HCT116 (cell line): ENCODE results near the gene SCGB1C2. TPM values are rescaled to one million over a fixed set of nuclear protein-coding genes. Genes with fewer than 3 reads are reported as not detected.

Experiments
- ATAC-seq: fragments of 200-7000 bp; cut with Tn5 transposase; 2 replicates; pipeline ENCODE4 v1.9.1; 2020; ENCODE audit warnings: mild to moderate bottlenecking, moderate library complexity
- BruUV-seq: library from RNA; stranded (reverse); fragments of 400-500 nt; replicated peaks from 2 replicates; lab custom pipeline; 2021; lab: Mats Ljungman, UMichigan
- CTCF ChIA-PET: fragments of 300-600 bp; sonication (Branson Sonifier 250); formaldehyde crosslinking; loops from one replicate; lab custom pipeline; 2021; ENCODE audit warnings: antibody characterized with exemption; lab: Charles Lee
- POLR2A ChIA-PET: fragments of 300-600, 350-600 bp; sonication (Branson Sonifier 250); formaldehyde crosslinking; loops from one replicate; lab custom pipeline; 2021; ENCODE audit warnings: antibody characterized with exemption; lab: Charles Lee
- RAD21 ChIA-PET, 2 experiments: fragments of 300-600 bp; sonication (Branson Sonifier 250); formaldehyde crosslinking; loops; one replicate each; lab custom pipeline; 2023; ENCODE audit warnings: low total read pairs in 2 of 2; ENCODE audit not compliant: uncharacterized antibody in 2 of 2, unreplicated experiment in 2 of 2, low non-redundant PET in 1 of 2; lab: Charles Lee
- DNase-seq: peaks from one replicate; pipeline ENCODE4 v3.0.0-alpha.2; 2010; ENCODE audit warnings: low read depth, low spot score
- H2AFZ ChIP-seq: fragments of 200-600 bp; shearing (Covaris generic), sonication (generic); 2 replicates; pipeline ENCODE4 v1.6.1; 2017; ENCODE audit warnings: low read depth, mixed run types, mixed read lengths, antibody characterized with exemption, low read length; ENCODE audit not compliant: poor library complexity, severe bottlenecking
- H3K27ac ChIP-seq: 2 replicates; pipeline ENCODE4 v1.5.1; 2012; ENCODE audit warnings: low read depth, low read length
- H3K27me3 ChIP-seq: fragments of 200-600 bp; sonication (generic); 2 replicates; pipeline ENCODE4 v1.6.1; 2016; ENCODE audit warnings: mixed run types, low read length, mixed read lengths; ENCODE audit not compliant: insufficient read depth
- H3K36me3 ChIP-seq, 2 experiments: fragments of 200-500 bp in 1 of 2; fragments of 200-600 bp in 1 of 2; sonication (Bioruptor generic) in 1 of 2; sonication (generic) in 1 of 2; 2 replicates each; pipeline versions ENCODE4 v1.5.1 to v1.6.1; 2014 to 2016; ENCODE audit warnings: low read length in 2 of 2, inconsistent platforms in 1 of 2, mixed read lengths in 1 of 2, mixed run types in 1 of 2; ENCODE audit not compliant: insufficient read depth in 2 of 2, control insufficient read depth in 1 of 2
- H3K4me1 ChIP-seq, 2 experiments: fragments of 200-600 bp in 1 of 2; sonication (generic) in 1 of 2; 2 replicates each; pipeline versions ENCODE4 v1.5.1 to v1.6.1; 2012 to 2017; ENCODE audit warnings: low read length in 2 of 2, inconsistent platforms in 1 of 2, mild to moderate bottlenecking in 1 of 2, mixed read lengths in 1 of 2, mixed run types in 1 of 2, moderate library complexity in 1 of 2; ENCODE audit not compliant: insufficient read depth in 2 of 2, control insufficient read depth in 1 of 2
- H3K4me2 ChIP-seq: fragments of 200-600 bp; sonication (generic); 2 replicates; pipeline ENCODE4 v1.6.1; 2017; ENCODE audit warnings: mixed run types, low read length, mixed read lengths
- H3K4me3 ChIP-seq, 2 experiments: fragments of 200-600 bp in 1 of 2; sonication (generic) in 1 of 2; replicated peaks in 1 of 2; 2 replicates each; pipeline ENCODE4 v1.5.1; 2011 to 2016; ENCODE audit warnings: low read length in 2 of 2, control low read depth in 1 of 2, low read depth in 1 of 2, mild to moderate bottlenecking in 1 of 2, mixed read lengths in 1 of 2, mixed run types in 1 of 2
- H3K79me2 ChIP-seq: fragments of 200-600 bp; sonication (generic); 2 replicates; pipeline ENCODE4 v1.6.1; 2017; ENCODE audit warnings: mild to moderate bottlenecking, mixed run types, low read length, moderate library complexity, mixed read lengths; ENCODE audit not compliant: insufficient read depth
- H3K9ac ChIP-seq: fragments of 200-600 bp; sonication (generic); 2 replicates; pipeline ENCODE4 v1.6.1; 2016; ENCODE audit warnings: low read length, mixed read lengths
- H3K9me2 ChIP-seq: fragments of 200-600 bp; sonication (generic), shearing (Covaris generic); 2 replicates; pipeline ENCODE4 v1.6.1; 2017; ENCODE audit warnings: mixed run types, mild to moderate bottlenecking, moderate library complexity; ENCODE audit not compliant: insufficient read depth
- H3K9me3 ChIP-seq, 2 experiments: fragments of 200-500 bp in 1 of 2; fragments of 200-600 bp in 1 of 2; sonication (Bioruptor generic) in 1 of 2; sonication (generic) in 1 of 2; 2 replicates each; pipeline ENCODE4 v1.6.1; 2014 to 2017; ENCODE audit warnings: low read length in 2 of 2, mixed read lengths in 2 of 2, inconsistent platforms in 1 of 2, low read depth in 1 of 2, mild to moderate bottlenecking in 1 of 2, mixed run types in 1 of 2, moderate library complexity in 1 of 2; ENCODE audit not compliant: control insufficient read depth in 1 of 2, insufficient read depth in 1 of 2
- H4K20me1 ChIP-seq: fragments of 200-600 bp; sonication (generic), shearing (Covaris generic); 2 replicates; pipeline ENCODE4 v1.6.1; 2017; ENCODE audit warnings: mixed run types, mild to moderate bottlenecking, moderate library complexity; ENCODE audit not compliant: insufficient read depth
- ATF3 ChIP-seq: IDR thresholded peaks from 2 replicates; pipeline ENCODE4 v1.6.1; 2012
- CBX3 ChIP-seq: IDR thresholded peaks from 2 replicates; pipeline ENCODE4 v1.6.1; 2012; ENCODE audit warnings: low read depth
- CEBPB ChIP-seq: IDR thresholded peaks from 2 replicates; pipeline ENCODE4 v1.6.1; 2012; ENCODE audit warnings: low read depth
- CTCF ChIP-seq, 3 experiments: fragments of 200-600 bp in 1 of 3; sonication (generic) in 1 of 3; IDR thresholded peaks in 2 of 3; conservative IDR thresholded peaks in 1 of 3; 2 replicates each; pipeline ENCODE4 v1.5.1; 2012 to 2017; ENCODE audit warnings: low read depth in 2 of 3, low read length in 2 of 3, antibody characterized with exemption in 1 of 3, borderline replicate concordance in 1 of 3, control low read depth in 1 of 3, mild to moderate bottlenecking in 1 of 3, mixed read lengths in 1 of 3, mixed run types in 1 of 3, moderate library complexity in 1 of 3; ENCODE audit not compliant: insufficient read depth in 1 of 3
- EGR1 ChIP-seq: IDR thresholded peaks from 2 replicates; pipeline ENCODE4 v1.6.1; 2012; ENCODE audit warnings: low read depth
- EZH2phosphoT487 ChIP-seq: fragments of 200-600 bp; IDR thresholded peaks from 2 replicates; pipeline ENCODE4 v1.6.1; 2018; ENCODE audit warnings: antibody characterized with exemption, borderline replicate concordance
- FOSL1 ChIP-seq: IDR thresholded peaks from 2 replicates; pipeline ENCODE4 v1.6.1; 2012; ENCODE audit warnings: low read depth
- JUND ChIP-seq: IDR thresholded peaks from 2 replicates; pipeline ENCODE4 v1.6.1; 2012
- POLR2A ChIP-seq: IDR thresholded peaks from 2 replicates; pipeline ENCODE4 v1.7.0; 2011; ENCODE audit warnings: borderline replicate concordance; ENCODE audit not compliant: insufficient read depth, insufficient read length; ENCODE audit errors: extremely low read depth
- RAD21 ChIP-seq: IDR thresholded peaks from 2 replicates; pipeline ENCODE4 v1.6.1; 2012; ENCODE audit warnings: low read depth, mild to moderate bottlenecking
- SRF ChIP-seq: IDR thresholded peaks from 2 replicates; pipeline ENCODE4 v1.6.1; 2012; ENCODE audit warnings: low read depth
- TCF7L2 ChIP-seq: IDR thresholded peaks from 2 replicates; pipeline ENCODE4 v1.7.0; 2011; ENCODE audit warnings: borderline replicate concordance, inconsistent platforms; ENCODE audit not compliant: insufficient read depth, insufficient read length; ENCODE audit errors: extremely low read depth
- ZFX ChIP-seq: fragments of 450-650 bp; IDR thresholded peaks from 2 replicates; pipeline ENCODE4 v1.6.1; 2017
- intact Hi-C: fragments of 100-400 bp; cut with micrococcal nuclease; formaldehyde crosslinking; loops from 2 replicates; pipeline ENCODE4 v1.10.0; 2022
- total RNA-seq: library from RNA; stranded (reverse); gene quantifications from one replicate; pipeline ENCODE4 v1.2.1, GENCODE V29; 2021; ENCODE audit not compliant: unreplicated experiment

Gene SCGB1C2
- total RNA-seq, 1 experiment from 2014 or later, result not detected

- intact Hi-C loops, result no loop called here
- ChIA-PET POLR2A (no interaction called here), CTCF (interaction anchor here (0.6 kb wide), 1 partner anchor 546 kb away, joined by 3 read pairs; no protein-coding TSS in a partner anchor), RAD21 (interaction anchor here in 1 of 2 experiments (0.6 kb wide), 1 partner anchor 233 kb away, joined by 5 read pairs; no protein-coding TSS in a partner anchor)
- Histone ChIP-seq H3K27me3 (no peaks in the 10 kb centered on the region), H3K9ac (no peak overlapping the region), H3K36me3 (peaks cover 0 to 2% of the 10 kb centered on the region in 2 experiments; a peak in 1 of 4 replicates), H2AFZ (no peak overlapping the region), H3K4me3 (no peak overlapping the region), H4K20me1 (no peaks in the 10 kb centered on the region), H3K27ac (no peak overlapping the region), H3K9me2 (no peaks in the 10 kb centered on the region), H3K9me3 (no peaks in the 10 kb centered on the region), H3K4me2 (no peak overlapping the region), H3K79me2 (no peaks in the 10 kb centered on the region), H3K4me1 (no peaks in the 10 kb centered on the region; a peak in 1 of 4 replicates)
- DNase-seq (no peak), ATAC-seq (no peak)
- no TSS peak for BruUV-seq
- no peak for TF ChIP-seq ATF3
Measured at GRCh38 chr17:152860-153420, 15.6 kb downstream of the SCGB1C2 start.

GRCh38 chr17:153851-154250 is 16.5 kb downstream of the SCGB1C2 start:
- RAD21 ChIA-PET, result no interaction called here
- peaks cover 0 to 2% of the 10 kb centered on the region in 2 experiments; a peak in 1 of 4 replicates for H3K36me3 ChIP-seq
- TSS peak; percentile 51 for BruUV-seq
- H3K4me2 ChIP-seq, result no peak overlapping the region
- no peak overlapping the region for H3K9ac ChIP-seq
- H2AFZ ChIP-seq, result no peak overlapping the region
- DNase-seq (no peak), ATAC-seq (no peak)
- TF ChIP-seq POLR2A (no peak), SRF (no peak), JUND (no peak), CBX3 (no peak), EGR1 (no peak), CTCF (IDR thresholded peaks at IDR 0.05 in 2 of 3, conservative IDR thresholded peaks at IDR 0.05 in 1 of 3; ENCODE audit: borderline replicate concordance in 1 of 3, insufficient read depth in 1 of 3, low read depth in 2 of 3, low read length in 2 of 3) (no peak), TCF7L2 (no peak), CEBPB (no peak), ZFX (no peak), FOSL1 (no peak), RAD21 (no peak), EZH2phosphoT487 (no peak), ATF3 (no peak)
- H3K27ac ChIP-seq, result no peak overlapping the region
- no peaks in the 10 kb centered on the region; a peak in 1 of 4 replicates for H3K4me1 ChIP-seq
- no peaks in the 10 kb centered on the region for H4K20me1 ChIP-seq
- H3K9me2 ChIP-seq, result no peaks in the 10 kb centered on the region
- no peaks in the 10 kb centered on the region for H3K79me2 ChIP-seq
- no peaks in the 10 kb centered on the region for H3K27me3 ChIP-seq
- no peak overlapping the region for H3K4me3 ChIP-seq
- H3K9me3 ChIP-seq, result no peaks in the 10 kb centered on the region
- POLR2A ChIA-PET, result no interaction called here
- intact Hi-C loops, result no loop called here
- CTCF ChIA-PET, result no interaction called here
